HG03064 (cell line): Measurements from ENCODE around the gene GOSR2.
"Not testable (repeated sequence)": the region's sequence is repeated elsewhere in the genome, so short reads cannot be mapped to it uniquely, and the experiment has no call there.

Experiments used
- ATAC-seq: cut with Tn5 transposase; IDR thresholded peaks from one replicate; pipeline ENCODE4 v1.9.1; 2021; ENCODE audit warnings: low read depth; ENCODE audit not compliant: unreplicated experiment

GOSR2 gene

GRCh38 chr17:46984892-46985291 is 61.9 kb downstream of the GOSR2 start:
- ATAC-seq: no peak

GRCh38 chr17:46986366-46986765 is 63.4 kb downstream of the GOSR2 start:
- ATAC-seq: no peak

DNA sequence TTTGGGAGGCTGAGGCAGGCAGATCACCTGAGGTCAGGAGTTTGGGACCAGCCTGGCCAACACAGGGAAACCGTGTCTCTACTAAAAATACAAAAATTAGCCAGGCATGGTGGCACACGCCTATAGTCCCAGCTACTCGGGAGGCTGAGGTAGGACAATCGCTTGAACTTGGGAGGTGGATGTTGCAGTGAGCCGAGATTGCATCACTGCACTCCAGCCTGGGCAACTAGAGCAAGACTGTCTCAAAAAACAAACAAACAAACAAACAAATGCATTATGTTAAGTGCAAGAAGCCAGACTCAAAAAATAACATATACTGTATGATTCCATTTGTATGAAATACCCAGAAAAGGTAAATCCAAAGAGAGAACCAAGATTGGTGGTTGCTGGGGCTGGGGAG is 65.0 kb downstream of the GOSR2 start:
- ATAC-seq: not testable (repeated sequence)

GRCh38 chr17:46989637-46990431 is 66.9 kb downstream of the GOSR2 start:
- no peak for ATAC-seq

DNA sequence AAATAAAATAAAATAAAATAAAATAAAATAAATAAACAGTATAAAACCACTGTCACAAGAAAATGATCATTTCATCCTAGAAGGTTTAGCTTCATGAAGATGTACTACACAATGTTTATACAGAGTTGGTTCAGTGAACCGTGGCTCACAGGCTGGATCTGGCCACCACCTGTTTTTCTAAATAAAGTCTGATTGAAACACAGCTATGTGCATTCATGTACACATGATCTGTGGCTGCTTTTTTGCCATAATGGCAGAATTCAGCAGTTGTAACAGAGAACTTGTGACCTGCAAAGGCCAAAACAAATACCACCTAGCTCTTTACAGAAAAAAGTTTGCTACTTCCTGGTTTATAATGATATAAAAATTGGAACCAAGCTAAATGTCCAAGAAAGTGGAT is 68.7 kb downstream of the GOSR2 start:
- ATAC-seq: no peak
